Adrenal gland (tissue), 12 donors: ENCODE data around the gene ACADSB. TPM values are rescaled to one million over a fixed set of nuclear protein-coding genes. Genes with fewer than 3 reads are reported as not detected.

Source experiments
- DNase-seq, 7 donors: peaks; one replicate each; pipeline ENCODE4 v3.0.0-alpha.2; 2019 to 2020
- H3K27ac ChIP-seq, 5 donors: fragments of 200-600 bp; sonication (generic) in 4 of 5; 1 replicate in 3 of 5; 2 replicates in 2 of 5; pipeline versions ENCODE4 v1.5.1 to v1.8.0; 2016 to 2020; ENCODE audit warnings: mild to moderate bottlenecking in 1 of 5
- H3K27me3 ChIP-seq: fragments of 200-600 bp; 2 replicates; pipeline ENCODE4 v1.8.0; 2021
- H3K36me3 ChIP-seq, 2 donors: fragments of 200-600 bp; replicated peaks in 1 of 2; 1 replicate in 1 of 2; 2 replicates in 1 of 2; pipeline versions ENCODE4 v1.5.1 to v1.8.0; 2018 to 2022
- H3K4me1 ChIP-seq, 2 donors: fragments of 200-600 bp; replicated peaks in 1 of 2; 1 replicate in 1 of 2; 2 replicates in 1 of 2; pipeline versions ENCODE4 v1.5.1 to v1.8.0; 2018 to 2021
- H3K4me3 ChIP-seq, 4 donors: fragments of 200-600 bp; sonication (generic) in 3 of 4; one replicate each; pipeline ENCODE4 v1.5.1; 2016 to 2018
- H3K9me3 ChIP-seq, 3 donors: fragments of 200-600 bp; sonication (generic) in 1 of 3; replicated peaks in 1 of 3; 1 replicate in 2 of 3; 2 replicates in 1 of 3; pipeline versions ENCODE4 v1.5.1 to v1.8.0; 2016 to 2021
- POLR2A ChIP-seq, 2 donors: fragments of 450-650 bp; IDR thresholded peaks; one replicate each; pipeline ENCODE4 v1.6.1; 2017; ENCODE audit warnings: antibody characterized with exemption in 2 of 2, mild to moderate bottlenecking in 2 of 2, moderate library complexity in 1 of 2
- WGBS, 4 donors: extraction: QIAGEN DNeasy Blood & Tissue Kit in 2 of 4; methylation state at CpG; one replicate each; pipeline versions ENCODE4 v1.1.5 to v1.1.7; 2013 to 2017; 5-methylcytosine and 5-hydroxymethylcytosine counted together
- intact Hi-C, 2 donors: fragments of 100-400 bp; cut with DNase I; formaldehyde crosslinking; loops; one replicate each; pipeline versions ENCODE4 v1.14.1 to v1.15.0; 2022 to 2023
- polyA plus RNA-seq, 3 donors: library from polyadenylated mRNA; stranded (reverse); fragments of 200-250 nt in 2 of 3; fragments of 350-450 nt in 1 of 3; fragmentation: Illumina TruSeq in 1 of 3; extraction: RNeasy Lipid Tissue Mini Kit (QIAGEN cat#74804) in 1 of 3; gene quantifications; one replicate each; pipeline ENCODE4 v1.2.3, GENCODE V29; 2013 to 2014
- total RNA-seq, 9 donors: library from RNA; depleted of rRNA in 4 of 9; stranded (reverse); fragments of >200 nt in 4 of 9; fragments of 120-200 nt in 1 of 9; fragmentation: NEBNext Ultra II Directional in 1 of 9; extraction: Animal tissue kit (Norgen Biotek cat#: 25700) in 1 of 9; gene quantifications; one replicate each; pipeline versions ENCODE4 v1.1.0 to v1.2.4, GENCODE V29; 2013 to 2023
- TF ChIP-seq, protein P1 (sequence below), 6 experiments: fragments of 450-650 bp in 4 of 6; fragments of 200-600 bp in 2 of 6; sonication (generic) in 1 of 6; IDR thresholded peaks; 1 replicate in 5 of 6; 2 replicates in 1 of 6; pipeline versions ENCODE4 v1.5.1 to v1.8.0; 2016 to 2021; ENCODE audit warnings: antibody characterized with exemption in 6 of 6, mild to moderate bottlenecking in 2 of 6, moderate library complexity in 1 of 6
- donor health status: healthy with polysubstance abuse.
- donor health status: Bipolar disorder and iron deficiency.
- donor health status: DM: yes; HTN: yes; CAD: no.
- donor health status: DM: no; HTN: no; CAD: no.
- donor health status: DM: no; HTN: no; CAD: no.
- donor health status: DM: yes; HTN: yes; CAD: no.

Gene ACADSB
- total and polyA plus RNA-seq, 12 donors = 8.3 to 94.7 (median 35.6) TPM

DNA sequence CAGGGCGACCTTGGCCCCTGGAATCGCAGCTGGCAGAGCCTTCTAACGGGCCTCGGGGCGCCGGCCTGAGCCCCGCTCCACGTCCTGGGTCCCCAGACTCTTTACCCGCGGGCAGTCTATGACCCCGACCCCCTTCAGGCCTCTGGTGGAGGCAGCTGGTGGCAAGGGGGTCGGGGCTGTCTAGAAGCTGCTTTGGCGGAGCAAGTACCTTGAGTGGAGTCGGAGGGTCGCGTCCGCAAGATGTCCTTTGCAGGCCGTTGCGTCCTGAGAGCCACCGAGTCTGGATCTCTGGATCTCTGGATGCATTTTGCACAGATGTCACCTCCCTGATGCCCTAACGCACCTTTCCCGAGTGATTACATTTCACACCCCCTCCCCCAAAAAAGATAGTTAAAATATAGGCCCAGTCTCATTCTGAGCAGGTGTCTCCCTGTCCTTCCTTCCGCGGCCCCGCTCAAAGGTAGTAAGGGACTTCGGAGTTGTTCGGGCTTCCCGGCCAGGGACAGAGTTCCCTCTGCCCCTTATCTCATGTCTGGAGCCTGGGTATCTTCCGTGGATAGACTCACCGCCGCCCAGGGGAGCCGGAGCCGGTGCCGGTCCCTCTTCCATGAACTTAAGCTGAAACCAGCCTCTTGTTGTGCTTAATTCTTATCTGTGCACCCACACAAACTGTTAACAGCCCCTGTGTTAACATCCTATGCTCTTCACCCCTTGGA, 457 bp downstream of the ACADSB start:
- Histone ChIP-seq H3K9me3 (no peaks in the 10 kb centered on the region), H3K27ac (peak overlapping the region in 4 of 5 donors; percentile 44 to 96 (median 66)), H3K36me3 (no peaks in the 10 kb centered on the region), H3K4me1 (peaks cover 9 to 38% of the 10 kb centered on the region in 2 donors), H3K4me3 (peak overlapping the region; percentile 51 to 97 (median 72)), H3K27me3 (no peaks in the 10 kb centered on the region)
- DNase-seq = peak; percentile 33 to 64 (median 44)
- 0 to 1% (median 1%) methylated on average over 13 to 34 of the region's 34 CpGs for WGBS, 4 donors
- no peak for TF ChIP-seq POLR2A (IDR thresholded peaks at IDR 0.05)
- TF ChIP-seq, protein P1, sequence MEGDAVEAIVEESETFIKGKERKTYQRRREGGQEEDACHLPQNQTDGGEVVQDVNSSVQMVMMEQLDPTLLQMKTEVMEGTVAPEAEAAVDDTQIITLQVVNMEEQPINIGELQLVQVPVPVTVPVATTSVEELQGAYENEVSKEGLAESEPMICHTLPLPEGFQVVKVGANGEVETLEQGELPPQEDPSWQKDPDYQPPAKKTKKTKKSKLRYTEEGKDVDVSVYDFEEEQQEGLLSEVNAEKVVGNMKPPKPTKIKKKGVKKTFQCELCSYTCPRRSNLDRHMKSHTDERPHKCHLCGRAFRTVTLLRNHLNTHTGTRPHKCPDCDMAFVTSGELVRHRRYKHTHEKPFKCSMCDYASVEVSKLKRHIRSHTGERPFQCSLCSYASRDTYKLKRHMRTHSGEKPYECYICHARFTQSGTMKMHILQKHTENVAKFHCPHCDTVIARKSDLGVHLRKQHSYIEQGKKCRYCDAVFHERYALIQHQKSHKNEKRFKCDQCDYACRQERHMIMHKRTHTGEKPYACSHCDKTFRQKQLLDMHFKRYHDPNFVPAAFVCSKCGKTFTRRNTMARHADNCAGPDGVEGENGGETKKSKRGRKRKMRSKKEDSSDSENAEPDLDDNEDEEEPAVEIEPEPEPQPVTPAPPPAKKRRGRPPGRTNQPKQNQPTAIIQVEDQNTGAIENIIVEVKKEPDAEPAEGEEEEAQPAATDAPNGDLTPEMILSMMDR (IDR thresholded peaks at IDR 0.05) = no peak
- intact Hi-C loops = no loop called here

DNA sequence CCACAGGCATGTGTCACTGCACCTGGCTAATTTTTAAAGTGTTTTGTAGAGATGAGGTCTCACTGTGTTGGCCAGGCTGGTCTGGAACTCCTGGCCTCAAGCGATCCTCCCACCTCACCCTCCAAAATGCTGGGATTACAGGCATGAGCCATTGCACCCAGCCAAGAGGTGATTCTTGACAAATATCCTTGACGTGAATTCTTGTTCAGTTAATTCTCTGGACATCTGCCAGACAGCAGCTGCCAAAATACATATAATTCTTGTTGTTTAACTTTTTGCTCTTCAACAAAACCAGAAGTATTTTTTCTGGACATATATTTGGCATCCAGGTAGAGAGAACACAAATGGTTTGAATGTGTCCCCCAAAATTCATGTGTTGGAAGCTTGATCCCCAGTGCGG, 3.2 kb downstream of the ACADSB start:
- Histone ChIP-seq H3K9me3 (no peaks in the 10 kb centered on the region), H3K36me3 (no peaks in the 10 kb centered on the region), H3K4me1 (peaks cover 8 to 25% of the 10 kb centered on the region in 2 donors), H3K27ac (no peak overlapping the region), H3K4me3 (no peak overlapping the region), H3K27me3 (no peaks in the 10 kb centered on the region)
- peak in 1 of 7 donors; percentile 36 for DNase-seq
- 76 to 83% (median 77%) methylated on average over 3 of the region's 3 CpGs for WGBS, 4 donors
- intact Hi-C loops = no loop called here
- TF ChIP-seq POLR2A (IDR thresholded peaks at IDR 0.05) = no peak
- TF ChIP-seq, protein P1 (IDR thresholded peaks at IDR 0.05) = no peak

DNA sequence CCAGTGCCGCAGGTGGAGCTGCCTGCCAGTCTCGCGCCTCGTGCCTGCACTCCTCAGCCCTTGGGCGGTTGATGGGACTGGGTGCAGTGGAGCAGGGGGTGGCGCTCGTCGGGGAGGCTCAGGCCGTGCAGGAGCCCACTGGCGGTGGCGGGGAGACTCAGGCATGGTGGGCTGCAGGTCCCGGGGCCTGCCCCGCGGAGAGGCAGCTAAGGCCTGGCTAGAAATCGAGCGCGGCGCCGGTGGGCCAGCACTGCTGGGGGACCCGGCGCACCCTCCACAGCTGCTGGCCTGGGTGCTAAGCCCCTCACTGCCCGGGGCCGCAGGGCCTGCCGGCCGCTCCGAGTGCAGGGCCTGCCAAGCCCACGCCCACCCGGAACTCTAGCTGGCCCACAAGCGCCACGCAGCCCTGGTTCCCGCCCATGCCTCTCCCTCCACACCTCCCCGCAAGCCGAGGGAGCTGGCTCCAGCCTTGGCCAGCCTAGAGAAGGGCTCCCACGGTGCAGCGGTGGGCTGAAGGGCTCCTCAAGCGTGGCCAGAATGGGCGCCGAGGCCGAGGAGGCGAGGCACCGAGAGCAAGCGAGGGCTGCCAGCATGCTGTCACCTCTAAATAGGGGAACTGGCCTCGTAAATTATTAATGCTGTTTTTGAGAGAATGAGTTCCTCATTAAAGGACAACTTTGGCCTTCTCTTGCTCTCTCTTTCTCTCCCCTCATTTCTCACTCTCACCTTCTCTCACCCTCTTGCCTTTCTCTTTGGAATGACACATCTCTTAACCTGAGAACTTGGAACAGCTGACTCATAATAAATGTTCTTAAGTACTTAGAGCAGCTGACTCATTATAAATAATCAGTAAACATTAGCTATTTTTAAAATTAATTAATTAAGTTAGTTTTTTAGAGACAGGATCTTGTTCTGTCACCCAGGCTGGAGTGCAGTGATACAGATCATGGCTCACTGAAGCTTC, 4.9 kb downstream of the ACADSB start:
- no peaks in the 10 kb centered on the region for H3K27me3 ChIP-seq
- intact Hi-C loops = no loop called here
- DNase-seq = no peak
- no peaks in the 10 kb centered on the region for H3K9me3 ChIP-seq
- H3K4me3 ChIP-seq = no peak overlapping the region
- TF ChIP-seq POLR2A (IDR thresholded peaks at IDR 0.05) = no peak
- TF ChIP-seq, protein P1 (IDR thresholded peaks at IDR 0.05) = no peak
- H3K4me1 ChIP-seq = peaks cover 0 to 19% of the 10 kb centered on the region in 2 donors
- no peaks in the 10 kb centered on the region for H3K36me3 ChIP-seq
- H3K27ac ChIP-seq = no peak overlapping the region
- WGBS, 4 donors = 91 to 97% (median 94%) methylated on average over 18 to 43 of the region's 43 CpGs

DNA sequence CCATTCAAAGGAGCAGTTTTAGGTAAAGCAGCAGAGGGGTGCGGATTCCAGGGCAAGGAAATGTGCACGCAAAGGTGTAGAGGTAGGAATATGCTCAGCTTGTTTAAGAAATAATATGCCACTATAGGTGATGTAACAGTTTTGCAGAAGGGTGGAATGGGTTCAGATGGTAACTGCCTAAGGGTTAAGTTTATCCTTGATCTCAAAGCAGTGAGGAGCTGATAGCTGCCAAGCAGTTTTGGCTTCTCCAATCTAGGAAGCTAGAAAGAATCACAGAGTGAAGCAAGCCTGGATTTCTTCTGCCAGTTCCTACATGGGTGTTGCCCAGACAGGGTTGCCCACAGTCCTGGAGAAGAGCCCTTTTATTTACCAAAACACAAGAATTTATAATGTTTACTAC, 6.0 kb downstream of the ACADSB start:
- H3K36me3 ChIP-seq = no peaks in the 10 kb centered on the region
- H3K9me3 ChIP-seq = no peaks in the 10 kb centered on the region
- TF ChIP-seq POLR2A (IDR thresholded peaks at IDR 0.05) = no peak
- TF ChIP-seq, protein P1 (IDR thresholded peaks at IDR 0.05) = no peak
- WGBS, 4 donors = 97 to 100% (median 98%) methylated on average over 2 of the region's 2 CpGs
- no peak overlapping the region for H3K27ac ChIP-seq
- no peak overlapping the region for H3K4me3 ChIP-seq
- H3K27me3 ChIP-seq = no peaks in the 10 kb centered on the region
- peaks cover 0 to 17% of the 10 kb centered on the region in 2 donors for H3K4me1 ChIP-seq
- intact Hi-C loops = no loop called here
- peak in 1 of 7 donors; percentile 11 for DNase-seq
